ENCODE measurements around the gene ZNF597. TPM values are rescaled to one million over a fixed set of nuclear protein-coding genes. Genes with fewer than 3 reads are reported as not detected.

ZNF597 gene
- total RNA-seq, 2 experiments from 2014 or later = 2.3 to 2.5 TPM

GRCh38 chr16:3401719-3402397, 41.4 kb downstream of the ZNF597 start:
- Mint-ChIP-seq H3K4me1 (ENCODE audit: low read depth) (peaks cover 63% of the 10 kb centered on the region), H3K27me3 (no peaks in the 10 kb centered on the region), H3K27ac (peak overlapping the region; percentile 88), H3K36me3 (ENCODE audit: low read depth) (peaks cover 75% of the 10 kb centered on the region), H3K9me3 (peaks cover 5% of the 10 kb centered on the region), H3K4me3 (peak overlapping the region; percentile 95)
- H3K4me3 ChIP-seq (ENCODE audit: low read length) = peak overlapping the region; percentile 83
- ChIA-PET POLR2A (interaction anchor here (0.6 to 4.5 kb wide), 28 partner anchors 8 to 851 kb away, joined by 3 to 60 read pairs (median 5); partner anchors contain the start of genes CLUAP1, HCFC1R1, NAA60 and THOC6), CTCF (interaction anchor here (0.5 to 2.2 kb wide), 5 partner anchors 55 to 640 kb away, joined by 3 to 17 read pairs (median 4); partner anchors contain the start of genes TIGD7 and ZNF75A)
- peaks cover 46% of the 10 kb centered on the region for H3K36me3 ChIP-seq (ENCODE audit: insufficient read depth, low read length)
- no peak for ATAC-seq (ENCODE audit: poor library complexity)
- intact Hi-C loops (cut with DNase I, micrococcal nuclease) = loop anchor here (1.0 to 5.0 kb wide), 10 partner anchors 37 to 140 kb away; partner anchors contain the start of genes NAA60 (in 1 of the 2), TIGD7 (in 1 of the 2), ZNF263 (in 1 of the 2) and ZNF597 (in 1 of the 2)
- peak in 2 of 14 experiments; percentile 8 to 17 for DNase-seq
- no peak for TF ChIP-seq CTCF (IDR thresholded peaks at IDR 0.05)
- no peaks in the 10 kb centered on the region for H3K27me3 ChIP-seq (ENCODE audit: control insufficient read depth in 1 of 2, insufficient read depth in 2 of 2, low read length in 2 of 2)
- H3K27ac ChIP-seq (ENCODE audit: low read depth in 1 of 2, low read length in 2 of 2) = peak overlapping the region; percentile 58 to 71
- peaks cover 49% of the 10 kb centered on the region for H3K4me1 ChIP-seq (ENCODE audit: insufficient read depth, low read length)
- H3K9me3 ChIP-seq (ENCODE audit: control insufficient read depth in 1 of 2, insufficient read depth in 1 of 2, low read length in 2 of 2) = peaks cover 19 to 29% of the 10 kb centered on the region in 2 experiments

- H3K9me3 Mint-ChIP-seq = peaks cover 4% of the 10 kb centered on the region
- H3K4me3 ChIP-seq (ENCODE audit: low read length) = peak within 1 kb of the TSS; percentile 83
- ATAC-seq (ENCODE audit: poor library complexity) = peak; percentile 97
- H3K36me3 Mint-ChIP-seq (ENCODE audit: low read depth) = peaks cover 75% of the 10 kb centered on the region
- H3K27ac Mint-ChIP-seq = peak within 1 kb of the TSS; percentile 88
- intact Hi-C loops (cut with DNase I, micrococcal nuclease) = loop anchor here (1.0 to 5.0 kb wide), 10 partner anchors 36 to 139 kb away; partner anchors contain the start of genes NAA60 (in 1 of the 2), TIGD7 (in 1 of the 2), ZNF263 (in 1 of the 2) and ZNF597 (in 1 of the 2)
- ChIA-PET POLR2A (interaction anchor here (0.7 to 4.5 kb wide), 40 partner anchors 9 to 852 kb away, joined by 3 to 60 read pairs (median 4); partner anchors contain the start of genes CLUAP1, FLYWCH2, HCFC1R1 and NAA60), CTCF (interaction anchor here (0.5 to 2.2 kb wide), 7 partner anchors 35 to 641 kb away, joined by 3 to 17 read pairs (median 4); partner anchors contain the start of genes TIGD7 and ZNF75A)
- H3K36me3 ChIP-seq (ENCODE audit: insufficient read depth, low read length) = peaks cover 46% of the 10 kb centered on the region
- H3K27me3 Mint-ChIP-seq = no peaks in the 10 kb centered on the region
- peak; percentile 96 to 99 (median 98) for DNase-seq
- no peaks in the 10 kb centered on the region for H3K27me3 ChIP-seq (ENCODE audit: control insufficient read depth in 1 of 2, insufficient read depth in 2 of 2, low read length in 2 of 2)
- TF ChIP-seq CTCF (IDR thresholded peaks at IDR 0.05) = no peak
- peaks cover 49% of the 10 kb centered on the region for H3K4me1 ChIP-seq (ENCODE audit: insufficient read depth, low read length)
- H3K27ac ChIP-seq (ENCODE audit: low read depth in 1 of 2, low read length in 2 of 2) = peak within 1 kb of the TSS; percentile 71 to 73
- peak within 1 kb of the TSS; percentile 95 for H3K4me3 Mint-ChIP-seq
- peaks cover 67% of the 10 kb centered on the region for H3K4me1 Mint-ChIP-seq (ENCODE audit: low read depth)
- peaks cover 19 to 21% of the 10 kb centered on the region in 2 experiments for H3K9me3 ChIP-seq (ENCODE audit: control insufficient read depth in 1 of 2, insufficient read depth in 1 of 2, low read length in 2 of 2)
Observed at GRCh38 chr16:3400779-3401688, 42.3 kb downstream of the ZNF597 start, which contains the start of the genes ZNF174 and ZSCAN32. Gene ZNF174 (plus strand): TSS chr16:3401215. CDS start chr16:3402005, 790 bp downstream. Gene ZSCAN32 (minus strand): TSS chr16:3401004. CDS start chr16:3397557, 3,447 bp downstream.

All from CD4-positive, alpha-beta T cell (primary cell).